ENCODE data around the gene SPOP. TPM values are rescaled to one million over a fixed set of nuclear protein-coding genes. Genes with fewer than 3 reads are reported as not detected.

The SPOP gene
- total and polyA plus RNA-seq, 9 of the 15 experiments (the other 6 are each of a cell fraction or from before 2014, with no cell fraction given): 34.2 to 65.9 (median 39.7) TPM

GRCh38 chr17:49575679-49576087 is 102.2 kb downstream of the SPOP start, which contains the start of gene NXPH3 (continued):
- TF ChIP-seq SAP30 (IDR thresholded peaks at IDR 0.05; ENCODE audit: borderline replicate concordance, insufficient read depth, low read depth, low read length, poor library complexity, severe bottlenecking) (no peak), PML (IDR thresholded peaks at IDR 0.05; ENCODE audit: low read length) (no peak), TAL1 (IDR thresholded peaks at IDR 0.05) (no peak), ZBTB43 (CRISPR knock-in tag; IDR thresholded peaks at IDR 0.05) (no peak), HNRNPLL (IDR thresholded peaks at IDR 0.05; ENCODE audit: low read depth, low read length, poor library complexity, severe bottlenecking) (peak; percentile 59), SP1 (CRISPR knock-in tag; IDR thresholded peaks at IDR 0.05) (no peak), ZNF384 (IDR thresholded peaks at IDR 0.05; ENCODE audit: low read depth, low read length) (no peak), ID3 (CRISPR knock-in tag; IDR thresholded peaks at IDR 0.05) (no peak), ID3 (tag; IDR thresholded peaks at IDR 0.05) (no peak), GABPB1 (CRISPR knock-in tag; IDR thresholded peaks at IDR 0.05) (no peak), FOXA3 (CRISPR knock-in tag; conservative IDR thresholded peaks at IDR 0.05 in 1 of 2, IDR thresholded peaks at IDR 0.05 in 1 of 2) (no peak), ZNF695 (CRISPR knock-in tag; IDR thresholded peaks at IDR 0.05) (no peak), HSF4 (CRISPR knock-in tag; IDR thresholded peaks at IDR 0.05; ENCODE audit: borderline replicate concordance) (no peak), WHSC1 (IDR thresholded peaks at IDR 0.05; ENCODE audit: low read length) (no peak), BHLHE40 (IDR thresholded peaks at IDR 0.05; ENCODE audit: low read length) (no peak), ELF1 (tag; IDR thresholded peaks at IDR 0.05) (no peak), MITF (IDR thresholded peaks at IDR 0.05) (no peak), DDX20 (tag; IDR thresholded peaks at IDR 0.05; ENCODE audit: low read depth) (no peak), TFAM (CRISPR knock-in tag; conservative IDR thresholded peaks at IDR 0.05) (no peak), BCLAF1 (IDR thresholded peaks at IDR 0.05; ENCODE audit: borderline replicate concordance in 1 of 2, control insufficient read depth in 1 of 2, low read depth in 2 of 2, low read length in 1 of 2) (no peak), MYNN (IDR thresholded peaks at IDR 0.05) (no peak), MYNN (CRISPR knock-in tag; IDR thresholded peaks at IDR 0.05) (no peak), NONO (IDR thresholded peaks at IDR 0.05; ENCODE audit: low read depth in 2 of 2, low read length in 1 of 2) (peak in 1 of 2 experiments; percentile 68; a peak in 1 of 4 replicates), ZNF707 (CRISPR knock-in tag; conservative IDR thresholded peaks at IDR 0.05) (no peak)
